GM19351 (cell line): ENCODE data around the gene B3GALT6.

Experiments
- ATAC-seq: cut with Tn5 transposase; IDR thresholded peaks from one replicate; pipeline ENCODE4 v1.9.1; 2021; ENCODE audit warnings: mild to moderate bottlenecking, moderate library complexity; ENCODE audit not compliant: unreplicated experiment

The B3GALT6 gene

GRCh38 chr1:1281533-1282321 is 49.7 kb downstream of the B3GALT6 start:
- ATAC-seq, result no peak

- ATAC-seq, result no peak
Measured at GRCh38 chr1:1282998-1283397, 51.0 kb downstream of the B3GALT6 start.

GRCh38 chr1:1283821-1284220 is 51.8 kb downstream of the B3GALT6 start:
- no peak for ATAC-seq
